ENCODE results near the gene PASD1.
"Not testable (repeated sequence)": the region's sequence is repeated elsewhere in the genome, so short reads cannot be mapped to it uniquely, and the experiment has no call there.

Gene PASD1

DNA sequence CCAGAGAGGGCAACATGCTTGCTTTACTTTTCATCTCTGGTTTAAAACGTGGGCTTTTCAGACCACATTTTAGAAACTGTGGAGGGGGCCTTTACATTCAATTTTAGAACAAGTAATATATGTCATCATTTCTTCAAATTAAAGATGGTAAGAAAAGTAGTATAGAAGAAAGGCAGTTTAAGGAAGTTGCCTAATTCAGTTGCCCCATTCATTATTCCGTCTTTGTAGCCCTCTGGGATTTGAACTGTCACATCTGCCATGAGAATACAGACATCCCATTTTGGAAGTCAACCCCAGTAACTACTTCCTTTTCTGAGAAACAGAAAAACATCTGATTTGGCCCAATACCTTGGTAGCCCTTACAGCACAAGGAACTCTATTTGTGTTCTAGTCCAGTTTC lies 61.2 kb downstream of the PASD1 start:
- DNase-seq = no peak

DNA sequence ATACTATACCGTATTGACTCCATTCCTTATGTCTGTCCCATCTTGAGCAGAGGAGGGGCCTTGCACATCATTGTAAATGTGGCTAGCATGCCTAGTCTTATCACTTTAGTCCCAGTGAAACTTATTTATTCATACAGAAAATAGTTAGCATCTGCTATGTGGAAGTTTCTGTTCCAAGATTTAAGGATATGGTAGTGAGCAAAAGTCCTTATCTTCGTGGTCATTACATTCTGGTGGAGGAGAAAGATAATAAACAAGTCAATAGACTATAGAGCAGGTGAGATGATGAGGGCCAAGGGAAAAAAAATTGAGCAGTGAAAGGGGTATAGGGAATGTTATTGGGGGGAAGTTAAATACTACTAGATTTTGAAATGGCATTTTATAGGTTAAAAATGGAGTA lies 68.3 kb downstream of the PASD1 start:
- no peak for DNase-seq

DNA sequence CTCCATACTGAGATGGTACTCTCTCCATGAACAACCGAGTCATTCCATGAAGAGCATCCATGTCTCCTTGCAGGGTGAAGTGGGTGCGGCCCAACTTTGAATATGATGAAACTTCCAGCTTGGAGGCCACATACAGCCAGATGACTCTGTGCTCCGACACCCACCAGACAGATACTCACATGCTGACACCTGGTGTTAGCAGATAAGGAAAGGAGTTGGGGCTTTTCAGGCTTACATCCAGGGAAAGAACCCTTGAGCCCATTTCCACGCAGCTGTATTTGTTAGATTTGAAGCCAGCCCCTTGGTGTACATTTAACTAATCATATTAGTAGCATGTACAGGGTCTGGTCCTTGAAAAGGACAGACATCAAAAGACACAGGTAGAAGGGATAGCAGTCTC lies 69.7 kb downstream of the PASD1 start:
- DNase-seq = no peak

DNA sequence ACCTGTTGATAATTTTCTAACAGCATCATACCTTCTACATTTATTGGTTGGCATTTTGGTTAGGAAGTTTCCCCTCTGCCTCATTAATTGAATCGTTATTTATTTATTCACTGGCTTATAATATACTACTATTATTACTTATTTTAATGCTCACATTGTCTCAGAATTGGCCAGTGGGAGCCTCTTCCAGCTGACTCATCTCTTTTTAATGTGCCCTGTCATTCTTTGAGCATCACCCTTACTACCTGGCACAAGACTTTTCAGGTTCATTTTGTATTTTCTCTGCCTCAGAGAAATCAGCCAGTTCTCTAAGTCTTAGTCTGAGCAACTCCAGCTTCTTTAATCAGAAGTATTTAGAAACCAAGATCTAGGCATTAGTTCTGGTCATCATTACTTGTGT lies 71.5 kb downstream of the PASD1 start:
- no peak for DNase-seq

DNA sequence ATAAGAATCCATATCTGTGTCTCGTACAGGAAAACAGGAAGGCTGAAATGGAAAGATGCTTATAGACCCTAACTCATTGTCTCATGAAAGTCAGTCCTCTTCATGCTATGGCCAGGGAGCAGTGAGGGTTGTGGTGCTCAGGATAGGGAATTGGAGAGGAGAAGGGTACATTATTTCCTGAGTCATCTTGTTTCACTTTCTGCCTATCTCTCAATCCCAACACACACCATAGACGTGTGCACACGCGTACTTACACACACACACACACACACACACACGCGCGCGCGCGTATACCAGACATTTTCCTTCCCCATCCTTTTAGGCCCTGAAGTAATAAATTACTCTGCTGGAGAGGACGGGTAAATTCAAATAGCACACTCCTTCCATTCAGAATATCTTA lies 78.1 kb downstream of the PASD1 start:
- DNase-seq = no peak

DNA sequence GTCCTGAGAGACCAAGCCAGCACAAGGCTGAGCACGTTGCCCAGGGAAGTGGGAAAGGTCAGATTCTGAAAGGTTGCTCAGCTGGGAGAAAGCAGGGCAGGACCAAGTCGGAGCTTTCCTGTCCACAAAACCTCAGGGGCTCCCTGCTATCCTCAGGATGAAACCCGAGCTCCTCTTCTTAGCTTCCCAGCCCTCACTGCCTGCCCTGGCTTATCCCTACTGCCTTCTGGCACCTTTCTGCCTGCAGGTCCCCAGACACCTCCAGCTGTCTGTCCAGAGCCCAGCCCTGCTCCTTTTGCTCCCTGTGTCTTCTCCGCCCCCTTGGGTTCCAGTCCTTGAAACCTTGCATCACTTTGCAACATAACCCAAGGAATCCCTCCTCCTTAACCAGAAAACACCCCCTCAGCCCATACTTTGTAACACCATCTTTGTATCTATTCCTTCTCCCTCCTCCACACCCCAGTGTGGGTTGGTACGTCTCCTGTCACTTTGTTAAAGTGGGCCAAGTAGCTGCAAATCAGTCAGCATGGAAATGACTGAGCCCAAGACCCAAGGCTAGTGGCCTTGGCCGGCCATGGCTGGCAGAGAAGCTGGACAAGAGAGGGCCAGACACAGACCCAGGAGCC lies 111.8 kb downstream of the PASD1 start:
- no peak for DNase-seq

DNA sequence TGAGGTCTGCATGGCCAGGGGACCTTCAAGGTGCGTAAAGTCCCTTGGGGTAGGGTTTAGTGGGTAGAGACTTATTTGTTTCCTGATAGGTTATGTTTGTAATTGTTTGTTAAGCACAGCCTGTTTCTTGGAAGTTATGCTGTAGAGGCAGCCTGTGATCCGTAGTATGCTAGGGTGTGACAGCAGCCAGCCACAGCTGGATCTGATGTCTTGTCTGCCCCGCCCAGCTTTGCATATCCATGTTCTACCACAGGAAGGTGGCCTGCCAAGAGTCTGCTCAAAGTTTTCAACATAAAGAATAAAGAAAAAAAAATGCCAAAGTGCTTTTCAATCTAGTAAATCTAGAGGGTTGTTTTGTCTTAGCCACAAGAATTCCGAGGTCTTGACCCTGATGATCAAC lies 112.7 kb downstream of the PASD1 start:
- no peak for DNase-seq

DNA sequence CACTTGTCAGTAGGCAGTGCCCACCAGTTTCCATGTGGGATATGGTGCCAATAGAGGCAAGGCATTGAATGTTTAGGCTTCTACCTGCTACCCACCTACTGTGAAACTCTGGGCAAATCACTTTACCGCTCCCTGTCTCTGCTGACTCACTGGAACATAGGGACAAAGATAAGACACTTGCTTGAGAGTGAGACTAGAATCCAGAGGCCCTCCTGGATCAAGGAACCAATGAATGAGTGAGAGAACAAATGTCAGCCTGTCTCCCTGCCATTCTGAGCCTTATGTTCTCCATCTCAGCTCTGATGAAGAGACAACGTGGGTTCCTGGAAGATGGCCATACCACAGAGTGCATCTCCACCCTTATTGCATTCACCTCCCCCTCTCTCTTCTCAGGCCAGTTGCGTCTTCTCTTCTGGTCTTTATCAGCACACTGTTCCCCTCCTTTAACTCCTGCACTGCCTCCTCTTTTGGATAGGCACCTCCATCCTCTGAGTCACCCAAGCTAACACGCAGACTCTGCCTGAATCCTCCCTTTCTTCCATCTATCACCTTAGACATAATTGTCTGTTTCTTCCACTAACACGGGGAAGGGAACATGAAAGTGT lies 116.4 kb downstream of the PASD1 start:
- DNase-seq = no peak

DNA sequence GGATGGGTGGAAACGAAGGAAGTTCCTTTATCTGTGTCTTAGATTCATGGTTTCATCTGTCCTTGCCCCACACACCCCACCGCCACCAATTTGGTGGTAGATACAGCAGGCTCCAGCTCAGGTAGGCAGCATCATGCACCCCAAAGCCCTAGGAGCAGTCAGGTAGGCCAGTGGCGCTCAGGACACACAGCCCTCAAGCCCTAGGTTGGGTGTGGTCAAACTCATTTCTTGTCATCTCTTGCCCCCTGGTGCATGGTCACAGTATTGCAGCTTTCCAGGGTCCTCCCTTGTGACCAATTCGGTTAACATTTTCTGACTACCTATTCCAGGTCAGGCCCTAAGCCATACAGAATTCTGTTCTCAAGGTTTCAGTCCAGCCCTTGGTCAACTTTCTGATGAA lies 117.3 kb downstream of the PASD1 start:
- DNase-seq = no peak

DNA sequence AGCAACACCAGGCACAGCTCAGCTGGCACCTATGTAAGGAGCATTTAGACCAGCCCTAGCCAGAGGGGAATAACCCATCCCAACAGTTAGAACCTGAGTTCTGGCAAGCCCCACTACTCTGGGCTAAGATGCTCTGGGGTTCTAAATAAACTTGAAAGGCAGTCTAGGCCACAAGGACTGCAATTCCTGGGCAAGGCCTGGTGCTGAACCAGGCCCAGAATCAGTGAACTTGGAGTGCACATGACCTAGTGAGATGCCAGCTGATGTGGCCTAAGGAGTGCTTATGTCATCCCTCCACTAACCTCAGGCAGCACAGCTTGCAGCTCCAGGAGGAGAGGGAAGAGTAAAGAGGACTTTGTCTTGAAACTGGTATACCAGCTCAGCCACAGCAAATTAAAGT lies 124.2 kb downstream of the PASD1 start:
- no peak for DNase-seq

DNA sequence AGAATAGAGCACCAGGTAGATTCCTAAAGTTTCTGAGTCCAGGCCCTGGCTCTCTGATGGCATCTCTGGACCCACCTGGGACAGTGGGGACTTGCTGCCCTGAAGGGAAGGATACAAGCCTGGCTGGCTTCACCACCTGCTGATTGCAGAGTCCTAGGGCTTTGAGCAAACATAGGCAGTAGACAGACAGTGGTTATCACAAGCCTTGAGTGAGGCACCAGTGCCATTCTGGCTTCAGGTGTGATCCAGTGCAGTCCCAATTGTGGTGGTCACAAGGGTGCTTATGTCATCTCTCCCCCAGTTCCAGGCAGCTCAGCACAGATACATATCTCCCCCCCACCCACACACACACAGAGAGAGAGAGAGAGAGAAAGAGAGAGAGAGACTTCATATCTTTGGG lies 125.2 kb downstream of the PASD1 start:
- DNase-seq = no peak

DNA sequence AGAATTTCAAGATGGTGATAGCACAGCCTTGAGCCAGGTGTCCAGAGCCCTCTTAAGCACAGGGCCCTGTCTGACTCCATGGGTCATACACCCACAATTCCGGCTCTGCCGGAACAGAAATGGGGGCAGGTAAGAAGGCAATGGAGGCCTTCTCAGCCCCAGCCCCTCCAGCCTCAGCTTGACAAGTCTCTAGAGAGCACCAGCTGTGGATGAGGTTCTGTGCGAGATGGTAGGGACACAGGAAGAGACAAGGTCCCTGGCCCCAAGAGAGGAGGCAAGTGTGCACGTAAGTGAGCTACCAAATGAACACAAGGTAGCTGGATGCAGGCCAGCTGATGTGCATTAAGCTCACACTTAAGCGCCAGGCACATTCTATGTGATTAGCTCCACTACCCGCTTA lies 129.3 kb downstream of the PASD1 start:
- DNase-seq = no peak

DNA sequence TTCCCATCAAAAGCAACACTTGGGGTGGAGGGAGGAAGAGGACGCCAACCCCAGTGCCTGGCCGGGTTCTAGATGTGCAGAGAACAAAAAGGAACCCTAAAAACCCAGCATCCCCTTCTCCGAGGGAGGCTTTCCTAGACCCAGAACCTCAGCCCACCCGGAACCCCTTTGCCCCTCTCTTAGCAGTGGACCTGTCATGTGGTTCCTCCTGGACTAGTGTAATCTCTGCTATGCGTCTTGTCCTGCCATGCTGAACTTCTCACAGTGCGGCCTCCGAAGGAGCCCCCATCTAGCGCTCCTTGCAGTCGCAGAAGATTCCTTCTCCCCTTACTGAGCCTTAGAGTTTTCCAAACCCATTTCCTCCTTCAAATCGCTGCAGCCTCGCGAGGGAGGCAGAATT lies 130.6 kb downstream of the PASD1 start:
- DNase-seq = no peak

DNA sequence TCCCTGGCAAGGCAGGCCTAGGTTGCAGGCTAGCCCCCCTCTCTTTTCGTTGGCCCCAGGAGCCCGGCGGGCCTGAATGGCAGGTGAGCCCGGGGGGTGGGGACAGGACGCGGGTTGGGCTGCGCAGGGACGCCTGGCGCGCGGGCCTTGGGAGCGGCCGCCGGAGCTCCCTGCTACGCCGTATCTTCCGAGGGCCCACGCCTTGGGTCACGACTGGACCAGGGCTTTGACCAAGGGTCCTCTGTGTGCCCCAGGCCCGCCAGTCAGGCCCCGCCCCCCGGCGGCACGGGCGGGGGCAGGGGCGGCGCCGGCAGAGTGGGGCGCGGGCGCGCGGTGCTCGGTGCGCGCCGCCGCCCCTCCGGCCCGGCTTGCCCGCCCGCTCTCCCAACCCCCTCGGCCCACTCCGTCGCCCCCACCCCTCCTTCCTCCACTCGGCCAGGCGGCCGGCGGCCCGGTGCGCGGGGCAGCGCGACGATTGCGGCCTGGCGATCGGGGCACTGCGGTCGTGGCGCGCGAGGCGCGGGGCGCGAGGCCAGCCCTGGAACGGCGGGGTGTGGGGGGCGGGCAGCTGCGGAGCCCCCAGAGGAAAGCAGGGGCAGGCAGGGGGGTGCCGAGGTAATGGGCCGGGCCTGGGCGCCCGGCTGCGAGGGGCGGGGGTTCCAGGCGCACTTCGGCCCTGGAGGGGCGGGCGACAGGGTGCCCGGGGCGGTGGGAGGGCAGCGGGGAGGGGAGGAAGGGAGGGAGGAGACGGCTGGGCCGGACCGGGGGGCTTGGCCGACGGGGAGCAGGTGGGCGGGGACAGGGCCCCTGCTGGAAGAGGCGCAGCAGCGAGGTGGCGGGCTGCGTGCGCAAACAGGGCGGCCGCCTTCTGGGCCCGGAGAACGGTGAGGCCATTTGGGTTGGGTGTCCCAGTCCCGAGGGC lies 131.4 kb downstream of the PASD1 start, which contains the start of gene PRRG3:
Gene PRRG3, plus strand, starts transcription at position 798 of the 922 bp plus-strand sequence. CDS start 3,357 bp downstream, outside the sequence.
- no peak for DNase-seq

DNA sequence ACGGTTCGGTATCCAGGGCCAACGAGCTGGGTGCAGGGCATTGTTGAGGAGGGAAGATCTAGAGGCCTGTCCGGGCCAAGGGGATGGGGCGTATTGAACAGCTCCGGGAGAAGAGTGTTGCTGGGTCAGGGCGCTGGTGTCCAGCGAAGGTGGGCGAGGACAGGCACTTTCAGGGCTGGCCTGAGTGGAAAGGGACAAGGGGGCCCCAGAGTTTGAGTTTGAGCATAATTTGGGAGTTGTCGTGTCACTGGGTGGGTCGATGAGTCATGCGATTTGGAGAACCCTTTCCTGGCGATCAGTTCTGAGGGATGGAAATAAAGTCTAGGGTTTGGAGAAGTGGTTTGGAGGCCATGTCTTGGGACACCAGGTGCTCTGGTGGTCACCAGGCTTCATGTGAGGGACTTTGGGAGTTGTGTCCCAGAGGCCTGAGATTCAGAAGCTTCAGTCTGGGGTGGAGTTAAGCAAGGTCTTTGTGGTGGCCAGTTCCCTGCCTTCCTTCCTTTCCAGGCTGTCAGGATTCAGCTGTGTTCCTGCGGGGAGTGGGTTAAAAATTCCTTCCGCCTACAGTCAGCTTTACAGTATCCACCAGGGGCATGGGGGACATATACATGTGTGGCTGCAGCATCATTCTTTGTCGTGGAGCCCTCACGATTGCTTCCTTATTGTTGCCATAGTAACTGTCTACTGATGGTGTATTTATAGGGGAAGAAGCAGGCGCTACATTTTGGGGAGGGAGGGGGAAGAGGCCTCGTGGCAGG lies 132.3 kb downstream of the PASD1 start:
- DNase-seq = no peak

DNA sequence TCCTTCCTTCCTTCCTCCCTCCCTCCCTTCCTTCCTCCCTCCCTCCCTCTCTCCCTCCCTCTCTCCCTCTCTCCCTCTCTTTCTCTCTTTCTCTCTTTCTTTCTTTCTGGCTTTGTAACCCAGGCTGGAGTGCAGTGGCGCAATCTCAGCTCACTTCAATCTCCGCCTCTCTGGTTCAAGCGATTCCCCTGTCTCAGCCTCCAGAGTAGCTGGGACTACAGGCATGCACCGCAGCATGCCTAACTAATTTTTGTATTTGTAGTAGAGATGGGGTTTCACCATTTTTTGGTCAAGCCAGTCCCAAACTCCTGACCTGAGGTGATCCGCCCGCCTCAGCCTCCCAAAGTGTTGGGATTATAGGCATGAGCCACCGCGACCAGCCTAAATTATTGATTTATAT lies 133.6 kb downstream of the PASD1 start:
- not testable (repeated sequence) for DNase-seq

DNA sequence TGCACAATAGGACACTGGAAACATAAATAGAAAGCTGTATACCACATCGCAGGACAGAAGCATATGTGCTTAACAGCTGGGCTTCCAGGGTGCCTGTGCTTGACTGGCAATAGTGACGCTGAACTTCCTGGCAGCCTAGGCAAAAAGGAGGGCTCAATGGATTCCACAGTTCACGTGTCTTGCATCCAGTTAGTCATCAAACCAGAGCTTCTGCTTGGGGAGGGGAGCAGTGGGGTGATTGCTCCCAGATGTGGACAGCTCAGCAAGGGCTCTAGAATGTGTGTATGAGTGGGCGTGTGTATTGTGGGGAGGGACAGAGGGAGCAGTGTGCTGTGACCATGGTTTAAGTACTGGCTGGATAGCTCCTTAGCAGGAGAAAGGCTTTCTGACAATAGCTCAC lies 134.0 kb downstream of the PASD1 start:
- DNase-seq = no peak

DNA sequence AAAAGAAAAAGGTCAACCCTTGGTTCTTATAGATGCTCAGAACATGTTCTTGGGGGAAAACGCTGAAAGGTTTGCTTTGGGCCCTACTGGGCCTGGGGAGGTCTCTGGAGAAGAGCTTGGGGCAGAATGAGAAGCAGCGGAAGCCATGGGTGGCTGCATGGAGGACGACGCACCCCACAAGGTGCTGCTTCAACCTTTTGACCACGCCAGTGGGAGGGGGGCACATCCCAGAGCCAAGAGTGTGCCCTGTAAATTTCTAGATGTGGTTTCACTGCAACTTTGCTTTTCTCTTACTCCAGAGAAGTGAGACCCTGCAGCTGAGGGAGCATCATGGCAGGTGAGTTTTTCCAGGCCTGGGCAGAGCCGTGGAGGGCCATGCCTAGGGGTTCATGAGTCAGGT lies 135.0 kb downstream of the PASD1 start:
- DNase-seq = no peak

DNA sequence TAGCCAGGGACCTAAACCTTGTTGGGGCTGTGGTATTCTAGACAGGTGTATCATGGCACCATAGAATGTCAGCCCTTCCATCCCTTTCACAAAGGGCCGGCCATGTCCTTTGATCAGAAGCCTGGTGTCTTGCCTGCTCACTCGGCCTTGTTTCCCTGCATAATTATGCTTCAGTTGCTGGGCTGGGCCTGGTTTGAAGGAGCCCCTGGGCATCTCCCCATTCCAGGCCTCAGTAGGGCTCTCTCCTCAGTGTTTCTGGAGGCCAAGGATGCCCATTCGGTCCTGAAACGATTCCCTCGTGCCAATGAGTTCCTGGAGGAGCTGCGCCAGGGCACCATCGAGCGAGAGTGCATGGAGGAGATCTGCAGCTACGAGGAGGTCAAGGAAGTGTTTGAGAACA lies 136.3 kb downstream of the PASD1 start:
- DNase-seq = no peak

DNA sequence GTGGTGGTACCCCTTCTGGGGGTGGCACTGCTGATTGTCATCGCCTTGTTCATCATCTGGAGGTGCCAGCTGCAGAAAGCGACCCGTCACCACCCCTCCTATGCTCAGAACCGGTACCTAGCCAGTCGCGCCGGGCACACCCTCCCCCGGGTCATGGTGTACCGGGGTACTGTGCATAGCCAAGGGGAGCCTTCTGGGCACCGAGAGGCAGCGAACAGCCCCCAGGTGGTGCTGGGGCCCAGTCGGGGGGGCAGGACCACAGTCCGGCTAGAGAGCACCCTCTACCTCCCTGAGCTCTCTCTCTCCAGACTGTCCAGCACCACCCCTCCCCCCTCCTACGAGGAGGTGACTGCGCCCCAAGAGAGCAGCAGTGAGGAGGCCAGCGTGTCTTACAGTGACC lies 137.1 kb downstream of the PASD1 start:
- no peak for DNase-seq

DNA sequence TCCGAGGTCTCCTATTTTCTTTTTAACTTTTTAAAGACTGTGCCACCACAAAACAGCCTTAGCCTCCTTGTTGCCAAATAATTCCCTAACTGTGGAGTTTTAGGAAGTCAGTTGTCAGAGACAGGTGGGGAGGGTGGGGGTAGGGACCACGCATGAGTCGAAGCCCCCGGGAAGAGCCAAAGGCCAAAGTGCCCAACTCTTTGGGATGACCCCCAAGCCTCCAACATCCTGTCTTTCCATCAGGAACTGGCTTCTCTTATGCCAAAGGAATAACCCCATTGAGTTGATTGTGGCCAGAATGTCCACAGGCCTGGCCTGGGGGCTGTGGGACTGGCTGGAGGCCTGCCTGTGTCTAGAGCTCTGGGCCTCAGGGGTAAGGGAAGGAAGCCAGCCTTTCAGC lies 137.6 kb downstream of the PASD1 start:
- no peak for DNase-seq

DNA sequence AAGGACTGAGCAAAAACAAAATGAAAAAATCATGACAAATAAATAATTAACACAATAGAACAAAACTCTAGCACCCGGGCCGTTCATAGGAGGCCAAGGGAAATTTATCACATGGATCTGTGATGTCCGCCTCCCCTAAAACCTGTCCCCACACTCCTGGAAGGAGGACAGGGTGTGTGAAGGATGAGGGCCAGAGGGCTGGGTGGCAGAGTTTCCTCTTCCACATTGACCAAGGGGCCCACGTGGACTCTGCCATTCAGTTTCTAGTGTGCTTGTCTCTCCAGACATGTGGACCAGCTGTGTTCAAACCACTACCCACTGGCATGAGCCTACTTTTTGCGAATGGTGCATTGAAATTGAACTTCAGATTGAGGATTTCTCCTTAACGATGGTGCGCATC lies 138.1 kb downstream of the PASD1 start:
- DNase-seq = no peak

DNA sequence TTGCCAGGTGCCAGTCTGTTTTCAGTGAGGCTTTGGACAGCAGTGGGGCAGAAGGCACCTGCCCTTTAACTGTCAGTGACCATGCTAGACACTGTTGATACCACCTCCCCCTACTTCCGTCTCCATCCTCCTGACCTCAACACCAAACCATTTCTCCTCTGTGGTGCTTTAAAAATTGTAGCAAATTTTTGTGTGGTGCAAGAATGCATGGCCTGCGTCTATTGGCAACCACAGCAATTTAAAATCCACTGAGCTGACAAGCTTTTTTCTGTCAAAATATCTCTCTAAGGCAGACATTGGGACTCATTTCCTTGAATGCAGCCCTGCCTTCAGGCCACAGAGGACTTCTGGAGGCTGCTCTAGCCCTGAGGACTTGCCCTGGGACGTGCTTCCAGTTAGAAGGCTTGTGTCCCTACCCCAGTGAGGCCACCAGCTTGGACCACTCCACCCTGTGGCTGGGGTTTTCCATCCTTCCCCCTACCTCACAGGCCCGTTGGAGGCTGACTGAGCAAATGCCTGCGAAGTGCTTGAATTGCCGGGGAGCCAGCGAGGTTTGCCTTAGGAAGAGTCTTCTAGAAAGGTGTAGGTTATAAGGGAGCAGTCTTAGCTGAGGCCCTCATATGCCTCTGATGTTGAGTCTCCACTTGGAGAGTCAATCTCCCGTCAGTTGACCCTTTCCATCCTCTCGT lies 138.7 kb downstream of the PASD1 start:
- no peak for DNase-seq
